ENCODE results near the gene PGAP6. TPM values are rescaled to one million over a fixed set of nuclear protein-coding genes. Genes with fewer than 3 reads are reported as not detected.

The PGAP6 gene
- total and polyA plus RNA-seq, 2 of the 8 experiments (the other 6 are each of a cell fraction or from before 2014, with no cell fraction given) = 86.8 to 364 TPM

- DNase-seq (ENCODE audit: low read depth in 1 of 2, low spot score in 2 of 2) = no peak
- Histone ChIP-seq H3K4ac (replicated peaks; ENCODE audit: insufficient read length, low read depth, low read length) (no peak overlapping the region), H3K4me2 (ENCODE audit: insufficient read depth in 1 of 2, low read depth in 2 of 2, low read length in 2 of 2) (no peak overlapping the region), H3K4me3 (ENCODE audit: extremely low read depth in 1 of 4, insufficient read depth in 2 of 4, low read depth in 3 of 4, low read length in 4 of 4) (no peak overlapping the region), H3K27ac (ENCODE audit: low read depth, low read length) (no peak overlapping the region), H3K23me2 (ENCODE audit: low read depth, low read length) (no peaks in the 10 kb centered on the region; the same call in 1 of the 2 replicates), H3K23ac (ENCODE audit: insufficient read length) (no peak overlapping the region), H3K14ac (ENCODE audit: insufficient read length) (no peak overlapping the region), H3K9ac (replicated peaks in 1 of 4; ENCODE audit: extremely low read depth in 1 of 4, low read depth in 3 of 4, low read length in 3 of 4) (no peak overlapping the region), H3K36me3 (ENCODE audit: control insufficient read depth in 2 of 4, insufficient read depth in 4 of 4, low read length in 3 of 4) (peaks cover 5 to 20% (median 18%) of the 10 kb centered on the region in 4 experiments; a peak in 5 of 8 replicates), H3K18ac (ENCODE audit: extremely low read depth, low read length) (no peak overlapping the region), H2AK5ac (ENCODE audit: low read depth, low read length) (peak overlapping the region; percentile 88; the same call in 1 of the 2 replicates), H3K27me3 (replicated peaks in 1 of 4; ENCODE audit: control insufficient read depth in 3 of 4, extremely low read depth in 1 of 4, insufficient read depth in 3 of 4, low read length in 3 of 4) (no peaks in the 10 kb centered on the region), H4K91ac (replicated peaks; ENCODE audit: insufficient read length, low read length) (no peak overlapping the region), H4K20me1 (replicated peaks in 1 of 2; ENCODE audit: control insufficient read depth in 1 of 2, insufficient read depth in 2 of 2, low read length in 2 of 2) (peaks cover 0 to 8% of the 10 kb centered on the region in 2 experiments), H3K4me1 (replicated peaks in 1 of 4; ENCODE audit: control insufficient read depth in 3 of 4, insufficient read depth in 4 of 4, low read length in 3 of 4) (peaks cover 0 to 7% (median 5%) of the 10 kb centered on the region in 4 experiments; a peak in 5 of 7 replicates), H2AFZ (ENCODE audit: low read length) (no peak overlapping the region), H4K5ac (ENCODE audit: insufficient read length, low read depth, low read length) (no peak overlapping the region), H2BK12ac (ENCODE audit: low read depth, low read length) (no peak overlapping the region), H3K9me3 (ENCODE audit: insufficient read depth in 2 of 2, low read depth in 1 of 2, low read length in 1 of 2) (no peaks in the 10 kb centered on the region), H2BK15ac (ENCODE audit: low read length) (no peak overlapping the region), H4K8ac (ENCODE audit: extremely low read depth, insufficient read depth, low read length) (no peak overlapping the region; the same call in 1 of the 2 replicates), H3K79me2 (ENCODE audit: control insufficient read depth in 1 of 2, insufficient read depth in 2 of 2, low read length in 2 of 2) (no peaks in the 10 kb centered on the region; a peak in 1 of 4 replicates), H2BK20ac (ENCODE audit: low read length) (no peak overlapping the region), H2BK5ac (ENCODE audit: low read depth, low read length) (0 out of 2 replicates have a peak overlapping the region, but pooled peaks have one; percentile 63), H3K56ac (replicated peaks; ENCODE audit: insufficient read length, low read depth, low read length) (no peak overlapping the region), H2BK120ac (replicated peaks; ENCODE audit: low read depth, low read length) (no peak overlapping the region), H3K79me1 (ENCODE audit: low read depth, low read length) (no peaks in the 10 kb centered on the region; the same call in 1 of the 2 replicates)
- TF ChIP-seq SUZ12 (IDR thresholded peaks at IDR 0.05; ENCODE audit: low read length) (no peak), POLR2AphosphoS5 (IDR thresholded peaks at IDR 0.05; ENCODE audit: low read depth, low read length) (0 out of 2 replicates have a peak, but pooled peaks have one; percentile 12)
- POLR2A ChIA-PET (ENCODE audit: partially characterized antibody) = interaction anchor here (0.8 to 2.4 kb wide), 3 partner anchors 9 to 129 kb away, joined by 3 to 5 read pairs (median 5); no protein-coding TSS in a partner anchor
- no peak for FAIRE-seq
- 91% methylated on average over 18 of the region's 19 CpGs; no CpG with 5 or more reads in 1 of the 2 experiments for WGBS, 2 experiments (ENCODE audit: extremely low coverage in 1 of 2, insufficient coverage in 1 of 2, insufficient read length in 1 of 2, insufficient replicate concordance in 2 of 2, low coverage in 1 of 2, low lambda C conversion rate in 2 of 2, missing lambda C conversion rate in 1 of 2)
- CTCF ChIA-PET (ENCODE audit: partially characterized antibody) = interaction anchor here (0.7 to 1.1 kb wide), 3 partner anchors 21 to 128 kb away, joined by 3 read pairs; no protein-coding TSS in a partner anchor
These were observed 16.9 kb downstream of the PGAP6 start for GRCh38 chr16:364595-365491.

Data from H1 (cell line).